Activated CD4-positive, alpha-beta T cell treated with anti-CD3 and anti-CD28 coated beads for 4 hours (primary cell): Measurements from ENCODE around the gene BRME1.

Source experiments
- DNase-seq, 2 donors: peaks; one replicate each; pipeline ENCODE4 v3.0.0-alpha.2; 2020

BRME1 gene

DNA sequence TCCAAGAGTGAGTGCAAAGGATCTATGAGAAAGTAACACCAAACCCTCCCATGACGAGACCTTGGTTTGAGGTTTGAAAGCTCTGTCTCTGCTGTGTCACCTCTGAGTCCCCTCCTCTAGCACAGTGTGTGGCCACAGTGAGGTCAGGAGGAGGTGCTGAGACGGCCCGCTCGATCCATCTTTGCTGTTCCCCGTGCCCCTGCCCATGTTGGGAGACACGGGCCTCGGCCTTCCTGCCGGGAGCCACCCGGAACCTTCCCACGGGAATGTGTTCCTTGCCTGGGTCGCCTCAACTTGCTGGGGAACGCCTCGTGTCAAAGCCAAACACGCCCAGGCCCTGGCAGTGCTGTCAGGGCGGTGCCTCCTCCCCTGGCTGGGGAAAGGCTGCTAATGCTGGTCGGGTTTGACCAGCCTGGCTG, 18.9 kb downstream of the BRME1 start:
- DNase-seq: no peak

DNA sequence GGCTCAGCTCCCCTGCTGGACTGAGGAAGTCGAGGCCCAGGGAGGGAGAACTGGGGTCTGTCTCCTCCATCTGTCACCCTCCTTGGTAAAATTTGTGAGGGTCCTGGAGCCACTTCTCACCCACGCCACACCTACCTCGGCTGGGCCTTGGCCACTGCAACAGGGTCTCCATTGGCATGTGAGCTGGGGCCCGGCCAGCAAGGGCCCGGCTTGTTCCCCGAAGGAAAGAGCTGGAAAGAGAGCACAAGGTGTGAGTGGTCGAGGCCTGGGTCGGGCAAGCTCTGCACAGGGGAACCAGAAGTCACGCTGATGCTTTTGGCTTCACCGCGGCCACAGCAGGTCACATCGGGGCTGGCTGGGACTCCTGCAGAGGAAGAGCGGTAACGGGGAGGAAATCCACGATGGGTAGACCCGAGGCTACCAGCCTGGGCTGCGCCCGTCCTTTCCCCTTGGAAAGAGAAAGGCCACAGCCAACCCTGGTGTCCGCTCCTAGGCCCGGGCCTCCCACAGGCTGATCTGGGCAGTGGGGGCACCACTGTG, 20.0 kb downstream of the BRME1 start:
- DNase-seq: no peak

GRCh38 chr19:13884726-13885591, 21.0 kb downstream of the BRME1 start:
- DNase-seq: no peak

DNA sequence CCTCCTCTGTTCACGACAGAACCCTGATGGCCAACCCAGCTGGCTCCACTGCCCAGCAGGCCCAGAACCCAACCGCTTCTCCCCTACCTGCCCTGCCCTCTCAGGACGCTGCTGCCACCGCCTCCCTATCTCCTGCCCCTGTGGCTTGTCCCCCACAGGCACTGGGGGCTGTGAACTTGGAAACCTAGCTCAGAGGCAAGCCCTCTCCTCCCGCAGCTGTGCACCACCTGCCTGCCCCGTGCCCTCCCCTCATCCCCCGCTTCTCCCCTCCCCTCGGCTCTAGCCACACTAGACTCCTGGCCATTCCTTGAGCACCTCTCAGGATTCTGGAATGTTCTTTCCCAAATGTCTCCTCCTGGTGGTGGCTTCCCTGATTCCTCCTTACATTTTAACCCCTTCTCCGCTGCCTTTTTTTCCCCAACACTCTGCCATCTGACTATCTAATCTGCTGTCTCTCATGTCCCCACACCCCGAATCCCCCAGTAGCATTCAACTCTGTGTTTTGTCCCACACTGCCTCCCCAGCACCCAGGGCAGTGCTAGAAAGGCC, 22.3 kb downstream of the BRME1 start:
- DNase-seq: no peak

GRCh38 chr19:13882836-13883235, 23.1 kb downstream of the BRME1 start:
- DNase-seq: no peak

GRCh38 chr19:13882419-13882795, 23.5 kb downstream of the BRME1 start:
- DNase-seq: no peak

DNA sequence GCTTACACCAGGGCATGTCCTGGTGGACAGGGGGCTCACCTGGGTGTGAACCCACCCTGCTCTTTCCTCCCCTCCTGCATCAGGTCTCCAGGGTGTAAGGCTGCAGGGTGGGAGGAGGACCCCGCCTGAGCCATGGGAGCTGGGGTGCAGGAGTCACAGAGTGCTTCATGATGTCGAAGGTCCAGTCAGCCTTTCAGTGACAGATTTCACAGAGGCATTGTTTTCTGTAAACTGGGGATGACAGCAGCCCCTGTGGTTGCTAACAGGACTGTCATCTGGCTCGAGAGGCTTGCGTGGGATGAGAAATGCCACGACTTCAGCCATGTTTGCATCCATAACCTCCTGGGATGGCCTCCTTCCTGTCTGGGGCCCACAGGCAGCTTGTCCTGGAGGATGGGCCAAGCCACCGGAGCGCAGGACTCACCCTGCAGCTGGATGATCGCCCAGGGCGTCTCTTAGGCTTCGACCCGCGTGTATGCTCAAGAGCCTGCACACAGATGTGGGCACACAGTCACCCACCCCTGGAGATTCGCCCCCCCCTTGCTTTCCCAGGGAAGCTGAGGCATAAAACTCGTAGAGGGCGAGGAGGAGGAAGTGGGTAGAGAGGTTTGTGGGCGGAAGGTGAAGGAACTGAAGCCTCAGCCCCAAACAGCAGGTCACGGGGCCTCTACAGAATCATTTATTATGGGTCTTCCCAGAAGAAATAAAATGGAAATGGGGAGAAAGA, 24.1 kb downstream of the BRME1 start:
- peak; percentile 38 for DNase-seq

GRCh38 chr19:13881251-13881691, 24.6 kb downstream of the BRME1 start:
- DNase-seq: peak in 1 of 2 donors; percentile 40

DNA sequence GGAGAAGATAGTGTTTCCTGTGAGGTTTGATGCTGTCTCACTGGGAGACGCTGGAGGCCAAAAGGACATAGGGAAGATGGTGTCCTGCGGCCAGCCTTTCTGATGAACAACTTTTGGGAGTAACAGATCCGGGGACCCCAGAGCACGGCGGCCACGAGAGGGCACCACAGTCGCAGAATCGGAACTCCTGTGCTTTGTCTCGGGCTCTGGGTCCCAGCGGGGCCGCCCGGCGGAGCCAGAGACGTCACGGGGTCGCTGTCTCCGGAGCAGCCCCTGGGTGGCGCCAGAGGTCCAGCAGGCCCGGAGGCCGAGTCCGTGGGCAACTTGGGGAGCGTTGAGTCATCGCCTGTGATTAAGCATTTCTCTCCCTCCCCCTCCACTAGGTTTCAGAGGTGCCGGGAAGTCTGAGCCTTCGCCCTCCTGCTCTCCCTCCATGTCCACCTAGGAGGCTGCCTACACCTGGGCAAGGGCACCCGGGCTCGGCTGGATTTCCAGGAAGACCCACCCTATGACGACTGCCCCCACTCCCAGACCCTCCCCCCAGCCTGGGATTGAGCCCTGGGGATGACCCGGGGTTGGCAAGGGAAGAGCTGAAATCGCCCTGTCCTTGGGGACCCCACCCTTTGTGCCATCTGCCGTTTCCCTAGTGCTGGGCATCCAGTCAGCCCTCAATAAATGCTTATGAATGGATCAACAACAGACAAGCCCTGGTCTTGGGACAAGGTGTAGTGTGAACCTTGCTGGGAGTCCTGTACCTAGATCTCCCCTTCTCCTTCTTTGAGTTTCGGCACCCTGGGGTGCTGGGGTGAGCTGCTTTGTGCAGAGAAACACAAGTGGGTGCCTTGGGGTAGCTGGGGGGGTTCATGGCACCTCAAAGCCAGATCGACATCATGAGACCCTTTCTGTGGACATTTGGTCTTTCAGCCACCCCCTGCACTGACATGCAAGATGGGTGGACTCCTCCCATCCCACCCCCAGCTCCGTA, 25.6 kb downstream of the BRME1 start:
- peak; percentile 97 to 99 for DNase-seq

DNA sequence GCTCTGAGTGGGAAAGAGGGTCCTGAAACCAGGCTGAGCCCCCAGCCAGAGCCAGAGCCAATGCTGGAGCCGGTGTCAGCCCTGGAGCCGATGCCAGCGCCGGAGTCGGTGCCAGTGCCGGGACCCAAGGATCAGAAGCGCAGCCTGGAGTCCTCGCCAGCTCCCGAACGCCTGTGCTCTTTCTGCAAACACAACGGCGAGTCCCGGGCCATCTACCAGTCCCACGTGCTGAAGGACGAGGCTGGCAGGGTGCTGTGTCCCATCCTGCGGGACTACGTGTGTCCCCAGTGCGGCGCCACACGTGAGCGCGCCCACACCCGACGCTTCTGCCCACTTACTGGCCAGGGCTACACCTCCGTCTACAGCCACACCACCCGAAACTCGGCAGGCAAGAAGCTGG, 28.6 kb downstream of the BRME1 start:
- DNase-seq: no peak

DNA sequence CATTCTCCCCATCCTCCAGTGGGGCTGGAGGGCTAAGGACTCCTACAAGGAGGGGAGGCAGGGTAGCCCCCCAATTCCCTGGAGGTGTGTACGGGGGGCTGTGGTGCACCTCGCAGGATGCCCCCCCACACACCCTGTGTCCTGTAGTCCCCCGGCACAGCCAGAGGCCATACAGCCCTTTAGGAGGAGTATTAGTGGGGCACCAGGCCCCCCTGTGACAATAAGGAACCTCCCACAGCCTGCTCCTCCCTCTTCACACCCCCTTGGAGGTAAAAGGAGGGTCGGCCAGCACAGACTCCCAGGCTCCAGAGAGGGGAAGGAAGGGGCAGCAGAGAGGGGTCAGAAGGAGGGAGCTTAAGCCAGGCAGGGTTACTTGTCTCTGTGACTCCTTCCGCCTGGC, 29.1 kb downstream of the BRME1 start, which contains the start of gene NANOS3:
Gene NANOS3 (plus strand): TSS at position 301 of the 400 bp plus-strand sequence. CDS start 115 bp downstream, outside the sequence.
- no peak for DNase-seq

DNA sequence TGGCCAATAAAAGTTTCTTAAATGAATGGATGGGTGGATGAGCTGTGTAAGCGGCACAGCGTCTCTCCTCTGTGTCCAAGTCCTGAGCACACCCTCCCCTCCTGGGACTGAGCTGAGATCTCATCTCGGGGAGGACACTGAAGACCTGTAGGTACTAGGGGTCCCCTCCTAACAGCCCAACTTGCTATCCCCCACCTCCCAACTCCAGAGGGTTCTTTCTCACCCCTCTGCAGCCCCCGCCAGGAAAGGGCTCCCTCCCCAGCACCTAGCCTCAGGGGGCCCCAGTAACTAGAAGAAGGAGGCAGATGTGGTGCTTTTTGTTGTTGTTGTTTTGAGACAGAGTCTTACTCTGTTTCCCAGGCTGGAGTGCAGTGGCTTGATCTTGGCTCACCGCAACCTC, 30.1 kb downstream of the BRME1 start:
- no peak for DNase-seq

- DNase-seq: no peak
Observed at GRCh38 chr19:13873834-13874515, 31.9 kb downstream of the BRME1 start.

GRCh38 chr19:13872695-13873389, 33.1 kb downstream of the BRME1 start:
- no peak for DNase-seq

- no peak for DNase-seq
Observed at GRCh38 chr19:13872339-13872694, 33.6 kb downstream of the BRME1 start.

GRCh38 chr19:13870873-13871272, 35.0 kb downstream of the BRME1 start:
- DNase-seq: no peak

DNA sequence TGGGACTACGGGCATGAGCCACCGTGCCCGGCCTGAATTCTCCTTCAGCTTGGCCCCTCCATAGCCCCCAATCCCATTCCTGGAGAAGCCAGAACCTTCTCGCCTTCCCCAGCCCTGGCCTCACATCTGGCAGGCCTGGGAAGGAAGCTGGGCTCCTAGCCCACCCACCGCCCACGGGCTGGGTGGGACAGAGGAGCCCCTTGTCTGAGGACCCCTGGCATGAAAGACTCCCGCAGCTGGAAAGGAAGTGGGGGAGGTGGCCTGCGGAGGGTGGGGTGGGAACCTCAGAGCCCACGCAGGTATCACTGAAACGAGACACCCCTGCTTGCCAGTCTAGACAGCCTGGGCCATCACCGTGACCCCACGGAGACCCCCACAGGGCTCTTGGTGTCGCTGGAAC, 36.6 kb downstream of the BRME1 start:
- DNase-seq: no peak

- DNase-seq: no peak
Observed at GRCh38 chr19:13868663-13869062, 37.3 kb downstream of the BRME1 start.

GRCh38 chr19:13866463-13867046, 39.4 kb downstream of the BRME1 start:
- no peak for DNase-seq
